HepG2 (cell line): Measurements from ENCODE around the gene OLFM4. TPM values are rescaled to one million over a fixed set of nuclear protein-coding genes. Genes with fewer than 3 reads are reported as not detected.

Experiments used
- ATAC-seq: fragments of 200-7000 bp; cut with Tn5 transposase; 3 replicates; pipeline ENCODE4 v1.9.1; 2020; ENCODE audit warnings: mild to moderate bottlenecking, moderate library complexity
- BruUV-seq: library from RNA; stranded (reverse); fragments of 400-500 nt; replicated peaks from 2 replicates; lab custom pipeline; 2021; lab: Mats Ljungman, UMichigan
- CTCF ChIA-PET: fragments of 300-600 bp; formaldehyde crosslinking; extraction: SDS; loops from one replicate; lab custom pipeline; 2021; ENCODE audit warnings: low total read pairs, inconsistent platforms, low intra/inter-chr PET ratio; lab: Yijun Ruan, JAX
- POLR2A ChIA-PET: fragments of 350-600 bp; sonication (Branson Sonifier 250); formaldehyde crosslinking; loops from one replicate; lab custom pipeline; 2020; ENCODE audit warnings: antibody characterized with exemption, inconsistent platforms; lab: Yijun Ruan, JAX
- DNase-seq: peaks from one replicate; pipeline ENCODE4 v3.0.0-alpha.2; 2015; ENCODE audit warnings: low spot score
- FAIRE-seq: peaks from 3 replicates; lab custom pipeline; 2011; peaks lifted over from hg19 to GRCh38; lab: Jason Lieb, UNC
- H2AFZ ChIP-seq: one replicate; pipeline ENCODE4 v1.6.1; 2011; ENCODE audit warnings: low read length, inconsistent platforms
- H3K27ac ChIP-seq: fragments of 300-600 bp; 3 replicates; pipeline ENCODE4 v1.8.0; 2011; ENCODE audit warnings: mixed run types, mild to moderate bottlenecking, mixed read lengths, low read length, inconsistent platforms; ENCODE audit not compliant: insufficient read depth; ENCODE audit errors: extremely low read length
- H3K27me3 ChIP-seq, 2 experiments: fragments of 200-600 bp in 1 of 2; 2 replicates in 1 of 2; 3 replicates in 1 of 2; pipeline versions ENCODE4 v1.6.0 to v1.8.0; 2011; ENCODE audit warnings: low read length in 2 of 2, mild to moderate bottlenecking in 2 of 2, moderate library complexity in 2 of 2, inconsistent platforms in 1 of 2; ENCODE audit not compliant: insufficient read depth in 2 of 2, control insufficient read depth in 1 of 2
- H3K36me3 ChIP-seq, 2 experiments: fragments of 200-600 bp in 1 of 2; replicated peaks in 1 of 2; 2 replicates in 1 of 2; 3 replicates in 1 of 2; pipeline versions ENCODE4 v1.5.1 to v1.8.0; 2011; ENCODE audit warnings: low read length in 2 of 2, inconsistent platforms in 1 of 2; ENCODE audit not compliant: insufficient read depth in 2 of 2, control insufficient read depth in 1 of 2
- H3K4me1 ChIP-seq: 2 replicates; pipeline ENCODE4 v1.5.1; 2012; ENCODE audit warnings: low read length, inconsistent platforms; ENCODE audit not compliant: insufficient read depth
- H3K4me2 ChIP-seq: 2 replicates; pipeline ENCODE4 v1.6.0; 2011; ENCODE audit warnings: low read depth, low read length, inconsistent platforms
- H3K4me3 ChIP-seq, 3 experiments: fragments of 200-600 bp in 1 of 3; sonication (generic), shearing (Covaris generic) in 1 of 3; replicated peaks in 1 of 3; 2 replicates each; pipeline ENCODE4 v1.5.1; 2011 to 2016; ENCODE audit warnings: low read length in 3 of 3, inconsistent platforms in 2 of 3, low read depth in 2 of 3, mild to moderate bottlenecking in 2 of 3, control low read depth in 1 of 3, mixed read lengths in 1 of 3; ENCODE audit not compliant: insufficient read depth in 1 of 3
- H3K79me2 ChIP-seq: one replicate; pipeline ENCODE4 v1.6.1; 2011; ENCODE audit warnings: low read length, inconsistent platforms; ENCODE audit not compliant: insufficient read depth
- H3K9ac ChIP-seq: 2 replicates; pipeline ENCODE4 v1.6.0; 2011; ENCODE audit warnings: mild to moderate bottlenecking, low read depth, low read length, inconsistent platforms; ENCODE audit not compliant: insufficient read depth
- H3K9me3 ChIP-seq: 2 replicates; pipeline ENCODE4 v1.5.1; 2012; ENCODE audit warnings: mild to moderate bottlenecking, low read length
- H4K20me1 ChIP-seq: 2 replicates; pipeline ENCODE4 v1.6.0; 2011; ENCODE audit warnings: inconsistent platforms, mild to moderate bottlenecking, low read length, moderate library complexity; ENCODE audit not compliant: insufficient read depth
- ZBTB40 ChIP-seq, 2 experiments: fragments of 450-650 bp in 1 of 2; sonication (generic) in 1 of 2; formaldehyde crosslinking in 1 of 2; IDR thresholded peaks; 2 replicates each; pipeline versions ENCODE4 v1.6.1 to v1.8.0; 2016 to 2022; ENCODE audit warnings: antibody characterized with exemption in 1 of 2, mild to moderate bottlenecking in 1 of 2, missing genetic modification reagents in 1 of 2
- ZNF441 ChIP-seq: sonication (generic); formaldehyde crosslinking; IDR thresholded peaks from 2 replicates; pipeline ENCODE4 v1.7.0; 2021; ENCODE audit warnings: missing genetic modification reagents, borderline replicate concordance
- ZNF720 ChIP-seq: sonication (generic); formaldehyde crosslinking; IDR thresholded peaks from 2 replicates; pipeline ENCODE4 v1.4.0; 2020; ENCODE audit warnings: missing genetic modification reagents
- WGBS: methylation state at CpG from one replicate; pipeline ENCODE4 v1.1.6; 2017; ENCODE audit warnings: low lambda C conversion rate; 5-methylcytosine and 5-hydroxymethylcytosine counted together
- in situ Hi-C: cut with HindIII; loops from 2 replicates; pipeline ENCODE4 v1.10.0; 2017; ENCODE audit warnings: low pct_unique_long_range_greater_than_20kb; ENCODE audit not compliant: extremely low pct_ligation_motif_present
- intact Hi-C: fragments of 100-400 bp; cut with micrococcal nuclease; formaldehyde crosslinking; loops from one replicate; pipeline ENCODE4 v1.10.0; 2022; ENCODE audit not compliant: unreplicated experiment
- polyA plus RNA-seq, 8 experiments: library from polyadenylated mRNA; depleted of rRNA in 3 of 8; stranded (reverse) in 7 of 8; unstranded in 1 of 8; fragments of >200 nt; fragmentation: Illumina TruSeq in 4 of 8; extraction: Trizol in 4 of 8; gene quantifications; 2 replicates each; pipeline versions ENCODE4 v1.2.1 to v1.2.3, GENCODE V29; 2011 to 2016; ENCODE audit warnings: low read depth in 4 of 8, missing spikeins in 1 of 8, mixed read lengths in 1 of 8; ENCODE audit not compliant: insufficient read depth in 1 of 8
- total RNA-seq, 5 experiments: library from RNA; depleted of rRNA; stranded (reverse); fragments of >200 nt; fragmentation: Illumina TruSeq; extraction: Trizol; gene quantifications; 2 replicates each; pipeline ENCODE4 v1.2.3, GENCODE V29; 2016; ENCODE audit warnings: low read depth in 1 of 5

OLFM4 gene
- total and polyA plus RNA-seq, 2 of the 13 experiments (the other 11 are each of a cell fraction or from before 2014, with no cell fraction given), result not detected

GRCh38 chr13:53048880-53049279 lies 20.3 kb downstream of the OLFM4 start:
- ChIA-PET POLR2A (no interaction called here), CTCF (no interaction called here)
- DNase-seq (no peak), FAIRE-seq (no peak), ATAC-seq (no peak)
- intact Hi-C loops, result no loop called here
- H3K4me1 ChIP-seq, result no peaks in the 10 kb centered on the region
- H2AFZ ChIP-seq, result no peak overlapping the region
- H3K27me3 ChIP-seq, result no peaks in the 10 kb centered on the region; a peak in 1 of 5 replicates
- no peak overlapping the region for H3K4me3 ChIP-seq
- H3K9me3 ChIP-seq, result no peaks in the 10 kb centered on the region
- WGBS, result 0% methylated on average over 2 of the region's 4 CpGs
- H3K36me3 ChIP-seq, result no peaks in the 10 kb centered on the region
- H3K79me2 ChIP-seq, result no peaks in the 10 kb centered on the region
- no TSS peak for BruUV-seq
- no peak for TF ChIP-seq ZNF441 (CRISPR knock-in tag)
- TF ChIP-seq ZBTB40 (IDR thresholded peaks at IDR 0.05), result no peak
- no peak for TF ChIP-seq ZBTB40 (CRISPR knock-in tag; IDR thresholded peaks at IDR 0.05)
- TF ChIP-seq ZNF720, result no peak
- no peak overlapping the region for H3K4me2 ChIP-seq
- H3K27ac ChIP-seq, result no peak overlapping the region
- H4K20me1 ChIP-seq, result no peaks in the 10 kb centered on the region
- in situ Hi-C loops, result no loop called here
- no peak overlapping the region for H3K9ac ChIP-seq
